HG03439 (cell line): Measurements from ENCODE around the gene MZB1.
A peak's percentile ranks its signal among the peaks of the same experiment; 100 is the strongest.
"Not testable (repeated sequence)": the region's sequence is repeated elsewhere in the genome, so short reads cannot be mapped to it uniquely, and the experiment has no call there.

Source experiments
- ATAC-seq: cut with Tn5 transposase; IDR thresholded peaks from one replicate; pipeline ENCODE4 v1.9.1; 2021; ENCODE audit warnings: mild to moderate bottlenecking, moderate library complexity; ENCODE audit not compliant: unreplicated experiment

Gene MZB1

GRCh38 chr5:139378101-139378825, 11.4 kb downstream of the MZB1 start:
- no peak for ATAC-seq

GRCh38 chr5:139377226-139377625, 12.5 kb downstream of the MZB1 start:
- no peak for ATAC-seq

GRCh38 chr5:139376364-139376763, 13.3 kb downstream of the MZB1 start:
- ATAC-seq = no peak

GRCh38 chr5:139374909-139375308, 14.8 kb downstream of the MZB1 start:
- no peak for ATAC-seq

GRCh38 chr5:139371482-139372435, 18.0 kb downstream of the MZB1 start:
- ATAC-seq = no peak

- ATAC-seq = no peak
Measured at GRCh38 chr5:139369181-139369580, 20.5 kb downstream of the MZB1 start.

- ATAC-seq = no peak
Measured at GRCh38 chr5:139368613-139369012, 21.1 kb downstream of the MZB1 start.

GRCh38 chr5:139364466-139364865, 25.2 kb downstream of the MZB1 start:
- no peak for ATAC-seq

GRCh38 chr5:139363937-139364336, 25.8 kb downstream of the MZB1 start:
- ATAC-seq = no peak

GRCh38 chr5:139361835-139362429, 27.8 kb downstream of the MZB1 start:
- no peak for ATAC-seq

GRCh38 chr5:139360384-139360783, 29.3 kb downstream of the MZB1 start:
- ATAC-seq = no peak

GRCh38 chr5:139358064-139358463, 31.6 kb downstream of the MZB1 start:
- ATAC-seq = no peak

- not testable (repeated sequence) for ATAC-seq
Measured at GRCh38 chr5:139355900-139356299, 33.8 kb downstream of the MZB1 start.

- no peak for ATAC-seq
Measured at GRCh38 chr5:139354186-139354585, 35.5 kb downstream of the MZB1 start.

GRCh38 chr5:139347863-139348262, 41.9 kb downstream of the MZB1 start:
- not testable (repeated sequence) for ATAC-seq

- ATAC-seq = not testable (repeated sequence)
Measured at GRCh38 chr5:139345442-139345841, 44.3 kb downstream of the MZB1 start.

GRCh38 chr5:139344177-139344576, 45.5 kb downstream of the MZB1 start:
- no peak for ATAC-seq

GRCh38 chr5:139343476-139343875, 46.2 kb downstream of the MZB1 start:
- no peak for ATAC-seq

- ATAC-seq = peak; percentile 34
Measured at GRCh38 chr5:139342423-139342723, 47.3 kb downstream of the MZB1 start.

- ATAC-seq = peak; percentile 96
Measured at GRCh38 chr5:139341689-139342422, 47.9 kb downstream of the MZB1 start, which contains the start of gene PAIP2. TSS of gene PAIP2 (plus strand) at chr5:139341854. CDS start at chr5:139363785, 21,931 bp downstream.

GRCh38 chr5:139341187-139341688, 48.5 kb downstream of the MZB1 start:
- ATAC-seq = no peak
